Stimulated activated effector memory CD8-positive, alpha-beta T cell treated with anti-CD3 and anti-CD28 coated beads, Interleukin-12 subunit alpha, Interleukin-12 subunit beta, amount 100 ng/mL, for 72 hours (primary cell): Measurements from ENCODE around the gene PIGW.

Experiments used
- ATAC-seq: fragments of 150-1000 bp; cut with Tn5 transposase; 2 replicates; pipeline ENCODE4 v1.10.0; 2021
- DNase-seq, 2 donors: peaks; one replicate each; pipeline ENCODE4 v3.0.0; 2021 to 2022; ENCODE audit warnings: low spot score in 2 of 2
- H3K27ac Mint-ChIP-seq: one replicate; pipeline ENCODE4 v1.8.0; 2022; ENCODE audit warnings: mild to moderate bottlenecking, mixed read lengths
- H3K36me3 Mint-ChIP-seq: one replicate; pipeline ENCODE4 v1.8.0; 2022; ENCODE audit warnings: mild to moderate bottlenecking, mixed read lengths
- H3K4me1 Mint-ChIP-seq: one replicate; pipeline ENCODE4 v1.8.0; 2022; ENCODE audit warnings: mixed read lengths
- H3K4me3 Mint-ChIP-seq: one replicate; pipeline ENCODE4 v1.8.0; 2022; ENCODE audit warnings: mild to moderate bottlenecking, mixed read lengths
- H3K9me3 Mint-ChIP-seq: one replicate; pipeline ENCODE4 v1.8.0; 2022; ENCODE audit warnings: mixed read lengths

PIGW gene

GRCh38 chr17:36534840-36535668 lies at the start of gene PIGW, which contains the start of gene MYO19:
Gene PIGW (plus strand): TSS chr17:36534987. CDS start chr17:36537102, 2,115 bp downstream.
Gene MYO19 (minus strand): TSS chr17:36534868. CDS start chr17:36532538, 2,330 bp downstream.
- H3K4me3 Mint-ChIP-seq: peak within 1 kb of the TSS; percentile 98
- DNase-seq (peak; percentile 77 to 92), ATAC-seq (peak; percentile 90)
- no peaks in the 10 kb centered on the region for H3K9me3 Mint-ChIP-seq
- peaks cover 35% of the 10 kb centered on the region for H3K4me1 Mint-ChIP-seq
- H3K27ac Mint-ChIP-seq: peak within 1 kb of the TSS; percentile 97
- peaks cover 89% of the 10 kb centered on the region for H3K36me3 Mint-ChIP-seq

GRCh38 chr17:36485027-36485426 lies 49.8 kb upstream of the PIGW start:
- Mint-ChIP-seq H3K27ac (peak overlapping the region; percentile 99), H3K36me3 (peaks cover 35% of the 10 kb centered on the region)
- no peak for ATAC-seq

GRCh38 chr17:36485805-36486203 lies 49.0 kb upstream of the PIGW start:
- peaks cover 43% of the 10 kb centered on the region for H3K36me3 Mint-ChIP-seq
- peaks cover 45% of the 10 kb centered on the region for H3K4me1 Mint-ChIP-seq
- peak overlapping the region; percentile 99 for H3K27ac Mint-ChIP-seq
- DNase-seq (no peak), ATAC-seq (no peak)
- H3K4me3 Mint-ChIP-seq: peak overlapping the region; percentile 98
- no peaks in the 10 kb centered on the region for H3K9me3 Mint-ChIP-seq

More at GRCh38 chr17:36485027-36485426, 49.8 kb upstream of the PIGW start:
- no peaks in the 10 kb centered on the region for H3K9me3 Mint-ChIP-seq
- H3K4me1 Mint-ChIP-seq: peaks cover 41% of the 10 kb centered on the region
- H3K4me3 Mint-ChIP-seq: peak overlapping the region; percentile 98
- DNase-seq: no peak

- peaks cover 51% of the 10 kb centered on the region for H3K4me1 Mint-ChIP-seq
- H3K9me3 Mint-ChIP-seq: no peaks in the 10 kb centered on the region
- peaks cover 50% of the 10 kb centered on the region for H3K36me3 Mint-ChIP-seq
- ATAC-seq: peak; percentile 95
- H3K27ac Mint-ChIP-seq: peak within 1 kb of the TSS; percentile 99
- peak within 1 kb of the TSS; percentile 98 for H3K4me3 Mint-ChIP-seq
- DNase-seq: peak; percentile 72 to 93
Measured at GRCh38 chr17:36486204-36487194, 48.3 kb upstream of the PIGW start, which contains the start of gene ZNHIT3. Gene ZNHIT3 (plus strand): TSS chr17:36486681. CDS start chr17:36486700, 19 bp downstream.

GRCh38 chr17:36493956-36494355 lies 40.8 kb upstream of the PIGW start:
- peaks cover 26% of the 10 kb centered on the region for H3K4me1 Mint-ChIP-seq
- H3K9me3 Mint-ChIP-seq: no peaks in the 10 kb centered on the region
- H3K27ac Mint-ChIP-seq: no peak overlapping the region
- no peak for ATAC-seq
- H3K4me3 Mint-ChIP-seq: no peak overlapping the region
- no peak for DNase-seq
- peaks cover 100% of the 10 kb centered on the region for H3K36me3 Mint-ChIP-seq

GRCh38 chr17:36494674-36495073 lies 40.1 kb upstream of the PIGW start:
- Mint-ChIP-seq H3K4me1 (peaks cover 24% of the 10 kb centered on the region), H3K36me3 (peaks cover 100% of the 10 kb centered on the region)
- ATAC-seq: no peak

GRCh38 chr17:36495076-36495578 lies 39.7 kb upstream of the PIGW start:
- Mint-ChIP-seq H3K9me3 (no peaks in the 10 kb centered on the region), H3K4me3 (no peak overlapping the region), H3K4me1 (peaks cover 20% of the 10 kb centered on the region), H3K27ac (peak overlapping the region; percentile 5), H3K36me3 (peaks cover 100% of the 10 kb centered on the region)
- DNase-seq (no peak), ATAC-seq (no peak)

More at GRCh38 chr17:36494674-36495073, 40.1 kb upstream of the PIGW start:
- H3K4me3 Mint-ChIP-seq: no peak overlapping the region
- H3K9me3 Mint-ChIP-seq: no peaks in the 10 kb centered on the region
- peak overlapping the region; percentile 5 for H3K27ac Mint-ChIP-seq
- DNase-seq: no peak

GRCh38 chr17:36496018-36496789 lies 38.6 kb upstream of the PIGW start:
- ATAC-seq (no peak), DNase-seq (no peak)
- Mint-ChIP-seq H3K9me3 (no peaks in the 10 kb centered on the region), H3K4me3 (no peak overlapping the region), H3K4me1 (peaks cover 14% of the 10 kb centered on the region), H3K27ac (peak overlapping the region; percentile 71), H3K36me3 (peaks cover 100% of the 10 kb centered on the region)

- Mint-ChIP-seq H3K9me3 (no peaks in the 10 kb centered on the region), H3K36me3 (peaks cover 99% of the 10 kb centered on the region), H3K4me1 (no peaks in the 10 kb centered on the region), H3K4me3 (no peak overlapping the region), H3K27ac (no peak overlapping the region)
- no peak for DNase-seq
- ATAC-seq: no peak
Measured at GRCh38 chr17:36498155-36498554, 36.6 kb upstream of the PIGW start.

GRCh38 chr17:36498560-36499300 lies 36.1 kb upstream of the PIGW start:
- H3K36me3 Mint-ChIP-seq: peaks cover 99% of the 10 kb centered on the region
- ATAC-seq (no peak), DNase-seq (no peak)
- peaks cover 5% of the 10 kb centered on the region for H3K4me1 Mint-ChIP-seq
- H3K4me3 Mint-ChIP-seq: no peak overlapping the region
- no peaks in the 10 kb centered on the region for H3K9me3 Mint-ChIP-seq
- H3K27ac Mint-ChIP-seq: no peak overlapping the region

- H3K27ac Mint-ChIP-seq: no peak overlapping the region
- peaks cover 99% of the 10 kb centered on the region for H3K36me3 Mint-ChIP-seq
- no peak for ATAC-seq
Measured at GRCh38 chr17:36500745-36501225, 34.0 kb upstream of the PIGW start.

GRCh38 chr17:36501351-36501750 lies 33.4 kb upstream of the PIGW start:
- H3K27ac Mint-ChIP-seq: peak overlapping the region; percentile 88
- peaks cover 99% of the 10 kb centered on the region for H3K36me3 Mint-ChIP-seq
- no peak overlapping the region for H3K4me3 Mint-ChIP-seq
- ATAC-seq (no peak), DNase-seq (no peak)
- H3K4me1 Mint-ChIP-seq: peaks cover 5% of the 10 kb centered on the region
- H3K9me3 Mint-ChIP-seq: no peaks in the 10 kb centered on the region

More at GRCh38 chr17:36500745-36501225, 34.0 kb upstream of the PIGW start:
- DNase-seq: no peak
- Mint-ChIP-seq H3K4me3 (no peak overlapping the region), H3K9me3 (no peaks in the 10 kb centered on the region), H3K4me1 (peaks cover 5% of the 10 kb centered on the region)

- Mint-ChIP-seq H3K27ac (peak overlapping the region; percentile 88), H3K4me1 (peaks cover 5% of the 10 kb centered on the region), H3K4me3 (no peak overlapping the region), H3K9me3 (no peaks in the 10 kb centered on the region), H3K36me3 (peaks cover 98% of the 10 kb centered on the region)
- DNase-seq: no peak
- no peak for ATAC-seq
Measured at GRCh38 chr17:36501963-36502362, 32.8 kb upstream of the PIGW start.
